DND-41 (cell line): ENCODE measurements around the gene TPM1.

Source experiments
- ATAC-seq: fragments of 200-7000 bp; cut with Tn5 transposase; 3 replicates; pipeline ENCODE4 v1.9.1; 2021; ENCODE audit warnings: low read depth; ENCODE audit not compliant: insufficient read depth
- DNase-seq: peaks from one replicate; pipeline ENCODE4 v3.0.0-alpha.2; 2020
- H2AFZ ChIP-seq: 2 replicates; pipeline ENCODE4 v1.6.0; 2012; ENCODE audit warnings: low read depth, low read length
- H3K27ac ChIP-seq: 2 replicates; pipeline ENCODE4 v1.5.1; 2012; ENCODE audit warnings: low read length, inconsistent platforms
- H3K27me3 ChIP-seq: fragments of 200-600 bp; sonication (generic); 2 replicates; pipeline ENCODE4 v1.6.0; 2012; ENCODE audit warnings: low read length, mild to moderate bottlenecking, inconsistent platforms; ENCODE audit not compliant: insufficient read depth, poor library complexity
- H3K36me3 ChIP-seq: 2 replicates; pipeline ENCODE4 v1.5.1; 2012; ENCODE audit warnings: low read length, inconsistent platforms; ENCODE audit not compliant: insufficient read depth
- H3K4me1 ChIP-seq: 2 replicates; pipeline ENCODE4 v1.5.1; 2012; ENCODE audit warnings: mild to moderate bottlenecking, low read length; ENCODE audit not compliant: insufficient read depth
- H3K4me2 ChIP-seq: 2 replicates; pipeline ENCODE4 v1.6.0; 2012; ENCODE audit warnings: mild to moderate bottlenecking, moderate library complexity, low read length, inconsistent platforms; ENCODE audit not compliant: insufficient read depth
- H3K4me3 ChIP-seq, 2 experiments: fragments of 200-600 bp in 1 of 2; shearing (Covaris generic) in 1 of 2; 2 replicates each; pipeline ENCODE4 v1.5.1; 2012 to 2016; ENCODE audit warnings: inconsistent platforms in 2 of 2, low read length in 2 of 2, mild to moderate bottlenecking in 2 of 2, low read depth in 1 of 2, moderate library complexity in 1 of 2
- H3K79me2 ChIP-seq: 2 replicates; pipeline ENCODE4 v1.6.0; 2012; ENCODE audit warnings: low read length, inconsistent platforms; ENCODE audit not compliant: insufficient read depth
- H3K9ac ChIP-seq: 2 replicates; pipeline ENCODE4 v1.6.0; 2012; ENCODE audit warnings: low read depth, mild to moderate bottlenecking, inconsistent platforms, low read length, moderate library complexity
- H3K9me3 ChIP-seq: 2 replicates; pipeline ENCODE4 v1.5.1; 2012; ENCODE audit warnings: low read length, moderate library complexity, mild to moderate bottlenecking, inconsistent platforms; ENCODE audit not compliant: insufficient read depth, severe bottlenecking
- H4K20me1 ChIP-seq: 2 replicates; pipeline ENCODE4 v1.6.0; 2012; ENCODE audit warnings: low read length; ENCODE audit not compliant: insufficient read depth
- EZH2 ChIP-seq: IDR thresholded peaks from 3 replicates; pipeline ENCODE4 v1.6.1; 2012; ENCODE audit warnings: borderline replicate concordance, low read depth, mild to moderate bottlenecking, moderate library complexity, low read length, inconsistent platforms; ENCODE audit not compliant: severe bottlenecking
- TF ChIP-seq, protein P1 (sequence below): IDR thresholded peaks from 2 replicates; pipeline ENCODE4 v1.5.1; 2012; ENCODE audit warnings: borderline replicate concordance, low read length, moderate library complexity, mild to moderate bottlenecking; ENCODE audit not compliant: poor library complexity, severe bottlenecking; ENCODE audit errors: extremely low read depth

TPM1 gene

DNA sequence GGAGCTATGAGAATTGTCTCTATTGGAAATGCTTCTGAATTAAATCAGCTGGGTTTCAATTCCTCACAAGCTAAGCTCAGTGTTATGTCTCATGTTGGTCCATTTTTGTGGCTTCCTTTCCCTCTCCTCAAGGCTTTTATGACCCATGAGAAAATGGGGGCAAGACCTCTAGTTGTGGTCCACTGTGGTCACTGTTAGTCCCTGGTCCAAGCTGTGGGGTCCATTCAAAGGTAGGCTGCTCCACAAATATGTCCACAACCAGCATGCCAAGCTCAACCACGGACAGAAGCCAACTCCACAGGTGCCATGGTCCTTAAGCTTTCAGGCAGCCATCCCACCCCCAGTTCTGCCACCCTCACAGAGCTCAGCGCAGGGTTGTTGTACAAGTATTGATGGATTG is 14.9 kb upstream of the TPM1 start:
- Histone ChIP-seq H3K36me3 (no peaks in the 10 kb centered on the region), H2AFZ (no peak overlapping the region), H3K4me2 (no peak overlapping the region), H3K27me3 (no peaks in the 10 kb centered on the region), H3K79me2 (no peaks in the 10 kb centered on the region), H3K27ac (no peak overlapping the region), H4K20me1 (no peaks in the 10 kb centered on the region), H3K9me3 (no peaks in the 10 kb centered on the region), H3K9ac (no peak overlapping the region), H3K4me1 (no peaks in the 10 kb centered on the region), H3K4me3 (no peak overlapping the region)
- TF ChIP-seq, protein P1, sequence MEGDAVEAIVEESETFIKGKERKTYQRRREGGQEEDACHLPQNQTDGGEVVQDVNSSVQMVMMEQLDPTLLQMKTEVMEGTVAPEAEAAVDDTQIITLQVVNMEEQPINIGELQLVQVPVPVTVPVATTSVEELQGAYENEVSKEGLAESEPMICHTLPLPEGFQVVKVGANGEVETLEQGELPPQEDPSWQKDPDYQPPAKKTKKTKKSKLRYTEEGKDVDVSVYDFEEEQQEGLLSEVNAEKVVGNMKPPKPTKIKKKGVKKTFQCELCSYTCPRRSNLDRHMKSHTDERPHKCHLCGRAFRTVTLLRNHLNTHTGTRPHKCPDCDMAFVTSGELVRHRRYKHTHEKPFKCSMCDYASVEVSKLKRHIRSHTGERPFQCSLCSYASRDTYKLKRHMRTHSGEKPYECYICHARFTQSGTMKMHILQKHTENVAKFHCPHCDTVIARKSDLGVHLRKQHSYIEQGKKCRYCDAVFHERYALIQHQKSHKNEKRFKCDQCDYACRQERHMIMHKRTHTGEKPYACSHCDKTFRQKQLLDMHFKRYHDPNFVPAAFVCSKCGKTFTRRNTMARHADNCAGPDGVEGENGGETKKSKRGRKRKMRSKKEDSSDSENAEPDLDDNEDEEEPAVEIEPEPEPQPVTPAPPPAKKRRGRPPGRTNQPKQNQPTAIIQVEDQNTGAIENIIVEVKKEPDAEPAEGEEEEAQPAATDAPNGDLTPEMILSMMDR, result no peak
- TF ChIP-seq EZH2, result no peak
- no peak for DNase-seq
- ATAC-seq, result no peak

GRCh38 chr15:63028442-63029110 is 14.0 kb upstream of the TPM1 start:
- Histone ChIP-seq H3K79me2 (no peaks in the 10 kb centered on the region), H2AFZ (no peak overlapping the region), H3K36me3 (no peaks in the 10 kb centered on the region), H3K4me1 (no peaks in the 10 kb centered on the region), H3K9ac (no peak overlapping the region), H3K9me3 (no peaks in the 10 kb centered on the region), H3K4me2 (no peak overlapping the region), H3K27me3 (no peaks in the 10 kb centered on the region), H3K4me3 (no peak overlapping the region), H3K27ac (no peak overlapping the region), H4K20me1 (no peaks in the 10 kb centered on the region)
- DNase-seq (no peak), ATAC-seq (no peak)
- no peak for TF ChIP-seq EZH2
- TF ChIP-seq, protein P1, result no peak

DNA sequence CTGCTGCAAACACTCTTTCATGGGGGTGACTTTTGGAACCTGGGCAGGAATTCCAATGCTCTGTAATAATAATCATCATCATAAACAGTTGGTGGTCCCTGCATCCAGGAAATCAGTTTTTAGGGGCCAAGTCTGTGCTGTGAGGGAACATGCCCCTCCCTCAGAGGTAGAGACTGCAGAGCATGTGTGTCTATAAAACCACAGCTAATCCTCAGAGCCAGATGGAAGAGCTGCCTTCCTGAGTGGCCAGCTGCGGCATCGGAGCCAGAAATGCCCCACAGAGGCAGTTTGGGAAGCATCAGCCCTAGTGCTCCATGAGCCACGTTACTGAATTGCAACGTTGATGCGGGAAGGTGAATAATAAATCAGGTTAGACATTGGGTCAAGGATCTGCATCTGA is 12.9 kb upstream of the TPM1 start:
- Histone ChIP-seq H2AFZ (no peak overlapping the region), H3K4me3 (no peak overlapping the region), H3K27ac (no peak overlapping the region), H3K9me3 (no peaks in the 10 kb centered on the region), H3K79me2 (no peaks in the 10 kb centered on the region), H3K4me1 (no peaks in the 10 kb centered on the region), H3K27me3 (no peaks in the 10 kb centered on the region), H4K20me1 (no peaks in the 10 kb centered on the region), H3K9ac (no peak overlapping the region), H3K36me3 (no peaks in the 10 kb centered on the region), H3K4me2 (no peak overlapping the region)
- no peak for ATAC-seq
- DNase-seq, result no peak
- TF ChIP-seq EZH2, result no peak
- TF ChIP-seq, protein P1, result no peak
